Endothelial cell of umbilical vein (primary cell): ENCODE measurements around the gene GPAM. TPM values are rescaled to one million over a fixed set of nuclear protein-coding genes. Genes with fewer than 3 reads are reported as not detected.

ENCODE experiments used
- BruUV-seq: library from RNA; stranded (reverse); fragments of 400-500 nt; replicated peaks from 2 replicates; lab custom pipeline; 2021; lab: Mats Ljungman, UMichigan
- CTCF ChIA-PET: fragments of 300-600, 350-600 bp; sonication (Branson Sonifier 250); formaldehyde crosslinking; loops from one replicate; lab custom pipeline; 2021; ENCODE audit warnings: antibody characterized with exemption, inconsistent platforms; lab: Charles Lee
- POLR2A ChIA-PET: fragments of 300-600, 350-600 bp; sonication (Branson Sonifier 250); formaldehyde crosslinking; loops from one replicate; lab custom pipeline; 2021; ENCODE audit warnings: antibody characterized with exemption, inconsistent platforms; lab: Charles Lee
- DNase-seq: peaks from one replicate; pipeline ENCODE4 v3.0.0-alpha.2; 2011; ENCODE audit warnings: low read depth, low spot score
- FAIRE-seq: peaks from 2 replicates; lab custom pipeline; 2011; peaks lifted over from hg19 to GRCh38; lab: Jason Lieb, UNC
- H2AFZ ChIP-seq: 2 replicates; pipeline ENCODE4 v1.6.0; 2012; ENCODE audit warnings: low read depth, low read length, control low read depth, inconsistent platforms
- H3K27ac ChIP-seq: 2 replicates; pipeline ENCODE4 v1.5.1; 2011; ENCODE audit warnings: low read depth, mild to moderate bottlenecking, control low read depth, low read length, moderate library complexity; ENCODE audit not compliant: insufficient read depth
- H3K27me3 ChIP-seq, 2 experiments: 2 replicates each; pipeline versions ENCODE4 v1.6.0 to v1.6.1; 2011; ENCODE audit warnings: low read length in 2 of 2, mixed read lengths in 1 of 2; ENCODE audit not compliant: control insufficient read depth in 2 of 2, insufficient read depth in 2 of 2
- H3K36me3 ChIP-seq, 2 experiments: 2 replicates in 1 of 2; 3 replicates in 1 of 2; pipeline ENCODE4 v1.5.1; 2011; ENCODE audit warnings: low read length in 2 of 2, mild to moderate bottlenecking in 1 of 2, moderate library complexity in 1 of 2; ENCODE audit not compliant: control insufficient read depth in 2 of 2, insufficient read depth in 2 of 2; ENCODE audit errors: extremely low read depth in 1 of 2
- H3K4me1 ChIP-seq: 3 replicates; pipeline ENCODE4 v1.5.1; 2011; ENCODE audit warnings: mild to moderate bottlenecking, low read length; ENCODE audit not compliant: control insufficient read depth, insufficient read depth; ENCODE audit errors: extremely low read depth
- H3K4me2 ChIP-seq: 2 replicates; pipeline ENCODE4 v1.6.1; 2011; ENCODE audit warnings: low read length, control low read depth, mixed read lengths; ENCODE audit not compliant: insufficient read depth
- H3K4me3 ChIP-seq, 3 experiments: fragments of 200-600 bp in 1 of 3; sonication (generic), shearing (Covaris generic) in 1 of 3; replicated peaks in 1 of 3; 2 replicates each; pipeline ENCODE4 v1.5.1; 2011 to 2016; ENCODE audit warnings: control low read depth in 3 of 3, low read length in 3 of 3, mild to moderate bottlenecking in 2 of 3, inconsistent platforms in 1 of 3, low read depth in 1 of 3, moderate library complexity in 1 of 3; ENCODE audit not compliant: insufficient read depth in 1 of 3
- H3K79me2 ChIP-seq: 2 replicates; pipeline ENCODE4 v1.6.0; 2012; ENCODE audit warnings: low read length, inconsistent platforms; ENCODE audit not compliant: control insufficient read depth, insufficient read depth
- H3K9ac ChIP-seq: replicated peaks from 2 replicates; pipeline ENCODE3; 2011; ENCODE audit warnings: low read length, control low read depth; ENCODE audit not compliant: insufficient read depth; ENCODE audit errors: extremely low read depth
- H3K9me1 ChIP-seq: replicated peaks from 3 replicates; pipeline ENCODE4 v1.6.0; 2011; ENCODE audit warnings: mild to moderate bottlenecking, low read length; ENCODE audit not compliant: control insufficient read depth, insufficient read depth; ENCODE audit errors: extremely low read depth
- H3K9me3 ChIP-seq: replicated peaks from 2 replicates; pipeline ENCODE4 v1.5.1; 2012; ENCODE audit warnings: low read length, inconsistent platforms; ENCODE audit not compliant: control insufficient read depth, insufficient read depth
- H4K20me1 ChIP-seq: replicated peaks from 2 replicates; pipeline ENCODE3; 2011; ENCODE audit warnings: mild to moderate bottlenecking, low read length; ENCODE audit not compliant: control insufficient read depth, insufficient read depth; ENCODE audit errors: extremely low read depth
- EZH2 ChIP-seq: IDR thresholded peaks from 2 replicates; pipeline ENCODE4 v1.6.1; 2012; ENCODE audit warnings: borderline replicate concordance, low read depth, mild to moderate bottlenecking, moderate library complexity, low read length, inconsistent platforms; ENCODE audit not compliant: severe bottlenecking
- FOS ChIP-seq: IDR thresholded peaks from 2 replicates; pipeline ENCODE4 v1.6.1; 2011; ENCODE audit warnings: mild to moderate bottlenecking, low read length, moderate library complexity, borderline replicate concordance; ENCODE audit not compliant: insufficient read depth
- GATA2 ChIP-seq: IDR thresholded peaks from 2 replicates; pipeline ENCODE4 v1.7.0; 2011; ENCODE audit warnings: low read depth, mild to moderate bottlenecking, moderate library complexity, mixed read lengths, low read length; ENCODE audit not compliant: insufficient read length, insufficient read depth
- JUN ChIP-seq: IDR thresholded peaks from 2 replicates; pipeline ENCODE4 v1.6.1; 2011; ENCODE audit warnings: borderline replicate concordance, low read depth; ENCODE audit not compliant: insufficient read length, insufficient read depth
- MYC ChIP-seq: IDR thresholded peaks from one replicate; pipeline ENCODE4 v1.6.1; 2011; ENCODE audit warnings: mild to moderate bottlenecking, low read depth, low read length
- POLR2A ChIP-seq: IDR thresholded peaks from 2 replicates; pipeline ENCODE4 v1.6.1; 2012; ENCODE audit warnings: low read depth, mild to moderate bottlenecking, control low read depth, low read length
- POLR2AphosphoS5 ChIP-seq: IDR thresholded peaks from 2 replicates; pipeline ENCODE4 v1.6.1; 2012; ENCODE audit warnings: low read depth, mild to moderate bottlenecking, control low read depth, low read length, moderate library complexity; ENCODE audit not compliant: insufficient read depth
- dilution Hi-C: fragments of 300-500 bp; cut with MboI; formaldehyde crosslinking; loops from one replicate; pipeline ENCODE4 v1.15.0; 2019; ENCODE audit warnings: low sequenced_read_pairs; ENCODE audit not compliant: extremely low pct_ligation_motif_present
- intact Hi-C: fragments of 100-400 bp; cut with micrococcal nuclease; formaldehyde crosslinking; loops from one replicate; pipeline ENCODE4 v1.10.0; 2022
- polyA plus RNA-seq, 4 experiments: library from polyadenylated mRNA; depleted of rRNA in 3 of 4; stranded (reverse) in 3 of 4; unstranded in 1 of 4; fragments of >200 nt; gene quantifications; 2 replicates each; pipeline versions ENCODE4 v1.2.1 to v1.2.3, GENCODE V29; 2011 to 2012; ENCODE audit warnings: missing spikeins in 1 of 4
- total RNA-seq: library from RNA; stranded (reverse); gene quantifications from 2 replicates; pipeline ENCODE4 v1.2.3, GENCODE V29; 2021
- TF ChIP-seq, protein P1 (sequence below): IDR thresholded peaks from 2 replicates; pipeline ENCODE4 v1.6.1; 2011; ENCODE audit not compliant: insufficient read depth, insufficient read length
- TF ChIP-seq, protein P2 (sequence below), 2 donors: IDR thresholded peaks; 1 replicate in 1 of 2; 2 replicates in 1 of 2; pipeline ENCODE4 v1.5.1; 2011; ENCODE audit warnings: low read length in 2 of 2, mild to moderate bottlenecking in 2 of 2, moderate library complexity in 2 of 2, control low read depth in 1 of 2, inconsistent platforms in 1 of 2, low read depth in 1 of 2; ENCODE audit not compliant: insufficient read depth in 1 of 2; ENCODE audit errors: extremely low read depth in 1 of 2

The GPAM gene
- total and polyA plus RNA-seq, 2 donors (not counting 3 experiments of a cell fraction or from before 2014, with no cell fraction given) = 3.4 to 9.7 TPM

DNA sequence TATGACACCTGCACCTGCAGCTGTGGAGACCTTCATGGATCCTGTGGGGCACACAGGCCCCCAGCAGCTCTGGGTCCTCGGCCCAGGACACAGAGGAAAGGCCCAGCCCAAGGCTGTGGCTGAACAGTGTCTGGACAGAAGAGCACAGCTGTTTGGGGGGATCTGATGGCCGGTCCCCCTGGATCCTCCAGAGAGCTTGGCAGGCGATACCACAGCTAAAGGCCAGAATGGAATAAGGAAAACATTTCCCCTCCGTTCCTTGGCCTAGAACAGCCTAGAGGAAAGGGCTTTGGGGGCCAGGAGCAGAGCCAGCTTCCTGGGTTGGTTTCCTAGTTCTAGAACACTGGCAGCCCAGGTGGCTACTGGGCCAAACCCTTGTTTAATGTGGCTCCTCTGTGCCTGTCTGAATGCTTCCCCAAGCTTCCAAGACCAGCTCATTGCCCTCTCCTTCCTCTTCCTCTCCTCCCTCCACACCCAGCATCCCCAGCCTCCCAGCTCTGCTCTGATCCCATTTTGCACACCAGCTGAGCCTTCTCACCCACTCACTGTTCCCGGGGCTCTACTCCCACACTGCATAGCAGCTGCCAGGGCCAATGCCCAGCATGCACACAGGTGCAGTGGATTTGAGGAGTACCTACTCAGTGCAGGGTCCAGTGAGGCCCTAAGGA is 46.9 kb downstream of the GPAM start:
- Histone ChIP-seq H3K27me3 (no peaks in the 10 kb centered on the region), H3K27ac (no peak overlapping the region), H4K20me1 (no peaks in the 10 kb centered on the region), H3K4me1 (no peaks in the 10 kb centered on the region), H3K4me2 (no peak overlapping the region), H3K4me3 (no peak overlapping the region), H3K9me3 (no peaks in the 10 kb centered on the region), H3K79me2 (no peaks in the 10 kb centered on the region), H3K9ac (no peak overlapping the region), H3K36me3 (no peaks in the 10 kb centered on the region), H3K9me1 (no peaks in the 10 kb centered on the region), H2AFZ (no peak overlapping the region)
- BruUV-seq = no TSS peak
- intact Hi-C loops (loop anchor here (1.0 to 5.0 kb wide), 5 partner anchors 1060 to 1909 kb away; no protein-coding TSS in a partner anchor), dilution Hi-C loops (no loop called here)
- POLR2A ChIA-PET = interaction anchor here (0.6 kb wide), 1 partner anchor 1060 kb away, joined by 3 read pairs; the partner anchor contains the start of gene ADRA2A
- TF ChIP-seq FOS = no peak
- TF ChIP-seq POLR2AphosphoS5 = no peak
- TF ChIP-seq POLR2A = no peak
- no peak for TF ChIP-seq MYC
- no peak for TF ChIP-seq JUN
- TF ChIP-seq, protein P1, sequence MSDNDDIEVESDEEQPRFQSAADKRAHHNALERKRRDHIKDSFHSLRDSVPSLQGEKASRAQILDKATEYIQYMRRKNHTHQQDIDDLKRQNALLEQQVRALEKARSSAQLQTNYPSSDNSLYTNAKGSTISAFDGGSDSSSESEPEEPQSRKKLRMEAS = no peak
- no peak for TF ChIP-seq GATA2
- no peak for TF ChIP-seq EZH2
- TF ChIP-seq, protein P2, sequence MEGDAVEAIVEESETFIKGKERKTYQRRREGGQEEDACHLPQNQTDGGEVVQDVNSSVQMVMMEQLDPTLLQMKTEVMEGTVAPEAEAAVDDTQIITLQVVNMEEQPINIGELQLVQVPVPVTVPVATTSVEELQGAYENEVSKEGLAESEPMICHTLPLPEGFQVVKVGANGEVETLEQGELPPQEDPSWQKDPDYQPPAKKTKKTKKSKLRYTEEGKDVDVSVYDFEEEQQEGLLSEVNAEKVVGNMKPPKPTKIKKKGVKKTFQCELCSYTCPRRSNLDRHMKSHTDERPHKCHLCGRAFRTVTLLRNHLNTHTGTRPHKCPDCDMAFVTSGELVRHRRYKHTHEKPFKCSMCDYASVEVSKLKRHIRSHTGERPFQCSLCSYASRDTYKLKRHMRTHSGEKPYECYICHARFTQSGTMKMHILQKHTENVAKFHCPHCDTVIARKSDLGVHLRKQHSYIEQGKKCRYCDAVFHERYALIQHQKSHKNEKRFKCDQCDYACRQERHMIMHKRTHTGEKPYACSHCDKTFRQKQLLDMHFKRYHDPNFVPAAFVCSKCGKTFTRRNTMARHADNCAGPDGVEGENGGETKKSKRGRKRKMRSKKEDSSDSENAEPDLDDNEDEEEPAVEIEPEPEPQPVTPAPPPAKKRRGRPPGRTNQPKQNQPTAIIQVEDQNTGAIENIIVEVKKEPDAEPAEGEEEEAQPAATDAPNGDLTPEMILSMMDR (IDR thresholded peaks at IDR 0.05; ENCODE audit: extremely low read depth in 1 of 2, insufficient read depth in 1 of 2, low read depth in 1 of 2, low read length in 2 of 2) = no peak
- DNase-seq (no peak), FAIRE-seq (no peak)
- CTCF ChIA-PET = interaction anchor here (0.8 to 6.7 kb wide), 65 partner anchors 9 to 1999 kb away, joined by 3 to 115 read pairs (median 5); partner anchors contain the start of genes ADRA2A, BBIP1, GPAM and SHOC2
